Ascending aorta (tissue), 2 donors: ENCODE results near the gene TMEM88. TPM values are rescaled to one million over a fixed set of nuclear protein-coding genes. Genes with fewer than 3 reads are reported as not detected.
A peak's percentile ranks its signal among the peaks of the same experiment; 100 is the strongest.

Experiments used
- DNase-seq, 2 donors: peaks; one replicate each; pipeline ENCODE4 v3.0.0-alpha.2; 2019; ENCODE audit warnings: low spot score in 2 of 2
- H3K27ac ChIP-seq, 2 donors: fragments of 200-600 bp; sonication (generic); one replicate each; pipeline ENCODE4 v1.5.1; 2016 to 2017; ENCODE audit warnings: mild to moderate bottlenecking in 1 of 2
- H3K27me3 ChIP-seq: fragments of 200-600 bp; sonication (generic); one replicate; pipeline ENCODE4 v1.5.1; 2017
- H3K36me3 ChIP-seq, 2 donors: fragments of 200-600 bp; sonication (generic); one replicate each; pipeline ENCODE4 v1.5.1; 2016
- H3K4me1 ChIP-seq, 2 donors: fragments of 200-600 bp; sonication (generic); one replicate each; pipeline ENCODE4 v1.5.1; 2016 to 2017; ENCODE audit warnings: mild to moderate bottlenecking in 1 of 2
- H3K4me3 ChIP-seq, 2 donors: fragments of 200-600 bp; sonication (generic); one replicate each; pipeline ENCODE4 v1.5.1; 2016 to 2017; ENCODE audit warnings: mild to moderate bottlenecking in 1 of 2
- H3K9me3 ChIP-seq, 2 donors: fragments of 200-600 bp; sonication (generic); one replicate each; pipeline ENCODE4 v1.5.1; 2016
- CTCF ChIP-seq, 3 experiments: fragments of 200-600 bp in 2 of 3; fragments of 450-650 bp in 1 of 3; sonication (generic) in 2 of 3; IDR thresholded peaks; one replicate each; pipeline ENCODE4 v1.5.1; 2016 to 2019; ENCODE audit warnings: antibody characterized with exemption in 3 of 3, mild to moderate bottlenecking in 1 of 3, moderate library complexity in 1 of 3
- intact Hi-C: fragments of 100-400 bp; cut with DNase I; formaldehyde crosslinking; loops from one replicate; pipeline ENCODE4 v1.15.1; 2023
- total RNA-seq: library from RNA; depleted of rRNA; stranded (reverse); fragments of >200 nt; gene quantifications from one replicate; pipeline ENCODE4 v1.1.0, GENCODE V29; 2016

TMEM88 gene
- total RNA-seq, 1 donor from 2014 or later = 223 TPM

- Histone ChIP-seq H3K9me3 (no peaks in the 10 kb centered on the region), H3K36me3 (no peaks in the 10 kb centered on the region), H3K4me3 (peak within 1 kb of the TSS; percentile 68 to 80), H3K27ac (peak within 1 kb of the TSS; percentile 91 to 98), H3K4me1 (peaks cover 8 to 29% of the 10 kb centered on the region in 2 donors), H3K27me3 (no peaks in the 10 kb centered on the region)
- DNase-seq = peak; percentile 74 to 97
- peak in 1 of 3 experiments; percentile 17 for TF ChIP-seq CTCF (IDR thresholded peaks at IDR 0.05)
- intact Hi-C loops = loop anchor here (1.0 to 10.0 kb wide), 4 partner anchors 10 to 619 kb away; partner anchors contain the start of genes ACADVL, DLG4 and TP53
Measured at GRCh38 chr17:7833795-7834541, 20.9 kb upstream of the TMEM88 start, which contains the start of gene KDM6B. TSS of gene KDM6B (plus strand) at chr17:7834217. CDS start at chr17:7845555, 11,338 bp downstream.

GRCh38 chr17:7834542-7834956 lies 20.3 kb upstream of the TMEM88 start:
- Histone ChIP-seq H3K4me3 (peak overlapping the region; percentile 68 to 80), H3K27me3 (no peaks in the 10 kb centered on the region), H3K27ac (peak overlapping the region; percentile 91 to 98), H3K9me3 (no peaks in the 10 kb centered on the region), H3K36me3 (no peaks in the 10 kb centered on the region), H3K4me1 (peaks cover 8 to 29% of the 10 kb centered on the region in 2 donors)
- intact Hi-C loops = loop anchor here (1.0 to 10.0 kb wide), 4 partner anchors 10 to 620 kb away; partner anchors contain the start of genes ACADVL, DLG4 and TP53
- peak in 1 of 2 donors; percentile 84 for DNase-seq
- no peak for TF ChIP-seq CTCF (IDR thresholded peaks at IDR 0.05)

- no peaks in the 10 kb centered on the region for H3K36me3 ChIP-seq
- H3K9me3 ChIP-seq = no peaks in the 10 kb centered on the region
- no peaks in the 10 kb centered on the region for H3K27me3 ChIP-seq
- intact Hi-C loops = loop anchor here (1.0 to 10.0 kb wide), 6 partner anchors 9 to 620 kb away; partner anchors contain the start of genes ACADVL, DLG4, NAA38 and TP53
- peak overlapping the region; percentile 68 to 80 for H3K4me3 ChIP-seq
- peak; percentile 93 to 99 for DNase-seq
- H3K27ac ChIP-seq = peak overlapping the region; percentile 91 to 98
- peaks cover 8 to 29% of the 10 kb centered on the region in 2 donors for H3K4me1 ChIP-seq
- peak; percentile 82 to 94 (median 85) for TF ChIP-seq CTCF (IDR thresholded peaks at IDR 0.05)
Measured at GRCh38 chr17:7834957-7835813, 19.7 kb upstream of the TMEM88 start.

- TF ChIP-seq CTCF (IDR thresholded peaks at IDR 0.05) = no peak
- H3K27me3 ChIP-seq = no peaks in the 10 kb centered on the region
- H3K36me3 ChIP-seq = no peaks in the 10 kb centered on the region
- intact Hi-C loops = loop anchor here (1.0 to 10.0 kb wide), 5 partner anchors 21 to 621 kb away; partner anchors contain the start of genes ACADVL, DLG4, NAA38 and TP53
- H3K27ac ChIP-seq = peak overlapping the region; percentile 91 to 98
- peak overlapping the region; percentile 68 to 80 for H3K4me3 ChIP-seq
- peaks cover 8 to 33% of the 10 kb centered on the region in 2 donors for H3K4me1 ChIP-seq
- DNase-seq = peak in 1 of 2 donors; percentile 83
- H3K9me3 ChIP-seq = no peaks in the 10 kb centered on the region
Measured at GRCh38 chr17:7835814-7836595, 18.9 kb upstream of the TMEM88 start.
